ENCODE results near the gene SPIRE2. TPM values are rescaled to one million over a fixed set of nuclear protein-coding genes. Genes with fewer than 3 reads are reported as not detected.

The SPIRE2 gene
- polyA plus RNA-seq, 1 donor (not counting 4 experiments of a cell fraction or from before 2014, with no cell fraction given), result 1.1 TPM

DNA sequence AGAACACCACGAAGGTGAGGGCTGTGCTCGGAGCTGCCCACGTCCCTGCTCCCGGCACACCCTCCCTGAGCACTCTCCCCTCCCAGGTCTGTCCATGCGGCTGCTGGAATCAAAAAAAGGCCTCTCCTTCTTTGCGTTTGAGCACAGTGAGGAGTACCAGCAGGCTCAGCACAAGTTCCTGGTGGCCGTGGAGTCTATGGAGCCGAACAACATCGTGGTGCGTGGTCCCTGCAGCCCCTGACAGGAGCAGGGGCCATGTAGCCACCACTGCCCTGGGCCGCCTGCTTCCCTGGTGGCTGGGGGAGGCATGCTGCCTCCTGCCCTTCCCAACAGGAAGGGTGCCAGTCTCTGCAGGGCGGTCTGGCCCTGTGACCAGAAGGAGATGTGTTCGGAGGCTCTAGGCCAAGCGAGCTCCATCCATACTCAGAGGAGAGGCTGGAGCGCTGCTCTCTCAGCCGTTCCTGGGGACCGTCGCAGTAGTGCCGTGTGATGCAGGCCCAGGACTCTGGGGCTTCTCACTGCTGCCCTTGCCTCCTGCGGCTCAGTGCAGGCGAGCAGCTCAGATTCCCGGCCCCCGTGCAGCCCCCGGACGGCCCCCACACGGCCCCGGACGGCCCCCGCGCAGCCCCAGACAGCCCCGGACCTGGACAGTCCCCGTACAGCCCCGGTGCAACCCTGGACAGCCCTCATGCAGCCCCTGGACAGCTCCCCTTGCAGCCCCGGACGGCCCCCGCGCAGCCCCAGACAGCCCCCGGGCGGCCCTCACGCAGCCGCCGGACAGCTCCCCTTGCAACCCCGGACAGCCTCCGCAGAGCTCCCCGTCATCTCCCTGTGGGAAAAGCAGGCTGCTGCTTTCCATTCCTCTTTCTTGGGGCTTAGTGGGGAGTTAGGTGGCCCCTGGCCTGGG is 65.6 kb downstream of the SPIRE2 start:
- Histone ChIP-seq H3K27ac (ENCODE audit: control insufficient read depth, insufficient read depth, low read length) (no peak overlapping the region), H3K9me1 (ENCODE audit: control insufficient read depth, extremely low read depth, insufficient read depth, low read length) (no peaks in the 10 kb centered on the region), H3K27me3 (ENCODE audit: control insufficient read depth, extremely low read depth, insufficient read depth, low read length) (no peaks in the 10 kb centered on the region), H4K20me1 (ENCODE audit: control insufficient read depth, extremely low read depth, insufficient read depth, low read length) (peaks cover 4% of the 10 kb centered on the region), H3K79me2 (ENCODE audit: control insufficient read depth, insufficient read depth, low read length) (no peaks in the 10 kb centered on the region), H2AFZ (ENCODE audit: control insufficient read depth, low read length) (no peak overlapping the region), H3K4me3 (ENCODE audit: control insufficient read depth in 2 of 3, extremely low read depth in 1 of 3, insufficient read depth in 2 of 3, low read depth in 1 of 3, low read length in 3 of 3) (no peak overlapping the region), H3K36me3 (ENCODE audit: control insufficient read depth in 2 of 2, extremely low read depth in 1 of 2, insufficient read depth in 2 of 2, low read length in 2 of 2) (peaks cover 36 to 52% of the 10 kb centered on the region in 2 experiments), H3K9me3 (ENCODE audit: control insufficient read depth, low read depth, low read length) (no peaks in the 10 kb centered on the region), H3K4me1 (ENCODE audit: control insufficient read depth, extremely low read depth, insufficient read depth, low read length) (no peaks in the 10 kb centered on the region), H3K4me2 (ENCODE audit: control insufficient read depth, extremely low read depth, insufficient read depth, low read depth, low read length) (no peak overlapping the region), H3K9ac (ENCODE audit: control insufficient read depth, extremely low read depth, insufficient read depth, low read length) (no peak overlapping the region)
- no peak for FAIRE-seq
- dilution Hi-C loops (cut with MboI; ENCODE audit: extremely low pct_ligation_motif_present, low sequenced_read_pairs), result no loop called here
- TF ChIP-seq, protein P1, sequence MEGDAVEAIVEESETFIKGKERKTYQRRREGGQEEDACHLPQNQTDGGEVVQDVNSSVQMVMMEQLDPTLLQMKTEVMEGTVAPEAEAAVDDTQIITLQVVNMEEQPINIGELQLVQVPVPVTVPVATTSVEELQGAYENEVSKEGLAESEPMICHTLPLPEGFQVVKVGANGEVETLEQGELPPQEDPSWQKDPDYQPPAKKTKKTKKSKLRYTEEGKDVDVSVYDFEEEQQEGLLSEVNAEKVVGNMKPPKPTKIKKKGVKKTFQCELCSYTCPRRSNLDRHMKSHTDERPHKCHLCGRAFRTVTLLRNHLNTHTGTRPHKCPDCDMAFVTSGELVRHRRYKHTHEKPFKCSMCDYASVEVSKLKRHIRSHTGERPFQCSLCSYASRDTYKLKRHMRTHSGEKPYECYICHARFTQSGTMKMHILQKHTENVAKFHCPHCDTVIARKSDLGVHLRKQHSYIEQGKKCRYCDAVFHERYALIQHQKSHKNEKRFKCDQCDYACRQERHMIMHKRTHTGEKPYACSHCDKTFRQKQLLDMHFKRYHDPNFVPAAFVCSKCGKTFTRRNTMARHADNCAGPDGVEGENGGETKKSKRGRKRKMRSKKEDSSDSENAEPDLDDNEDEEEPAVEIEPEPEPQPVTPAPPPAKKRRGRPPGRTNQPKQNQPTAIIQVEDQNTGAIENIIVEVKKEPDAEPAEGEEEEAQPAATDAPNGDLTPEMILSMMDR (optimal IDR thresholded peaks at IDR 0.05 in 1 of 3, IDR thresholded peaks at IDR 0.05 in 1 of 3, conservative IDR thresholded peaks at IDR 0.05 in 1 of 3; ENCODE audit: extremely low read depth in 1 of 3, insufficient read depth in 2 of 3, low read length in 3 of 3), result no peak
- no peak for TF ChIP-seq EZH2 (IDR thresholded peaks at IDR 0.05; ENCODE audit: low read length)
- DNase-seq (ENCODE audit: low read depth, low spot score), result no peak

DNA sequence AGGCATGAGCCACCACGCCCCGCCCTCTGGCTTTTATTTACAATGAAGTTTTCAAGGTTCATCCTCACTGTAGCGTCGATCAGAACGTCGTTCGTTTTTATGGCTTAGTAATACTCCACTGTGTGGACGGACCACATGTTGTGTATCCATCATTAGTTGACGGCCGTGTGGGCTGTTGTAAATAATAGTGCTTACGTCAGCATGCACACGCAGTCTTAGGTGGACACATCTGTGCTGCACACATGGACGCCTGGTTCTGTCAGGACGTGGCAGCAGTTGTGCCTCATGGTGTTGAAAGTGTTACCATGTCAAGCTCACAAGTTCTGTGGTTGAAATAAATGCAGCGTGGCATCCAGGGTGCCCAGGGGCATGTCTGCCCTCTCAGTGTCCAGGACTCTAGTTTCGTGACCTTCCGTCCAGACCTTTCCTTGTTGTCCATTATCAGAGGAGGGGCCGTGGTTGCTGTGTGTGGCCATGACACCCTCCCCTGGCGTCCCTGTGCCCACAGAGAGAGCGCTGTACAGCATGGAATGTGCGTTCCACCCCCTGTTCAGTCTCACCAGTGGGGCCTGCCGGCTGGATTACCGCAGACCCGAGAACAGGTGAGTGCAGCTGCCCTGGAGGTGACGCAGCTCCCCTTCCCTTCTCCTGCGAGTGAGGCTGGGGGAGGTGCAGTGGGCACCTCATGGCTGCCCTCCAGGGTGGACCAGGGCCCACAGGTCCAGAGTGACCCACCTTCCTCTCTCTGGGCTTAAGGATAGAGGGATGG is 67.4 kb downstream of the SPIRE2 start:
- peaks cover 4% of the 10 kb centered on the region for H4K20me1 ChIP-seq (ENCODE audit: control insufficient read depth, extremely low read depth, insufficient read depth, low read length)
- no peaks in the 10 kb centered on the region for H3K27me3 ChIP-seq (ENCODE audit: control insufficient read depth, extremely low read depth, insufficient read depth, low read length)
- H3K27ac ChIP-seq (ENCODE audit: control insufficient read depth, insufficient read depth, low read length), result no peak overlapping the region
- TF ChIP-seq, protein P1 (optimal IDR thresholded peaks at IDR 0.05 in 1 of 3, IDR thresholded peaks at IDR 0.05 in 1 of 3, conservative IDR thresholded peaks at IDR 0.05 in 1 of 3; ENCODE audit: extremely low read depth in 1 of 3, insufficient read depth in 2 of 3, low read length in 3 of 3), result no peak
- TF ChIP-seq EZH2 (IDR thresholded peaks at IDR 0.05; ENCODE audit: low read length), result no peak
- peaks cover 37 to 53% of the 10 kb centered on the region in 2 experiments for H3K36me3 ChIP-seq (ENCODE audit: control insufficient read depth in 2 of 2, extremely low read depth in 1 of 2, insufficient read depth in 2 of 2, low read length in 2 of 2)
- H3K4me1 ChIP-seq (ENCODE audit: control insufficient read depth, extremely low read depth, insufficient read depth, low read length), result no peaks in the 10 kb centered on the region
- FAIRE-seq (no peak), DNase-seq (ENCODE audit: low read depth, low spot score) (no peak)
- H3K9me3 ChIP-seq (ENCODE audit: control insufficient read depth, low read depth, low read length), result no peaks in the 10 kb centered on the region
- H3K4me3 ChIP-seq (ENCODE audit: control insufficient read depth in 2 of 3, extremely low read depth in 1 of 3, insufficient read depth in 2 of 3, low read depth in 1 of 3, low read length in 3 of 3), result no peak overlapping the region
- H2AFZ ChIP-seq (ENCODE audit: control insufficient read depth, low read length), result no peak overlapping the region
- H3K4me2 ChIP-seq (ENCODE audit: control insufficient read depth, extremely low read depth, insufficient read depth, low read depth, low read length), result no peak overlapping the region
- no peak overlapping the region for H3K9ac ChIP-seq (ENCODE audit: control insufficient read depth, extremely low read depth, insufficient read depth, low read length)
- H3K79me2 ChIP-seq (ENCODE audit: control insufficient read depth, insufficient read depth, low read length), result no peaks in the 10 kb centered on the region
- dilution Hi-C loops (cut with MboI; ENCODE audit: extremely low pct_ligation_motif_present, low sequenced_read_pairs), result no loop called here
- no peaks in the 10 kb centered on the region for H3K9me1 ChIP-seq (ENCODE audit: control insufficient read depth, extremely low read depth, insufficient read depth, low read length)
